ENCODE data around the gene MPP4. TPM values are rescaled to one million over a fixed set of nuclear protein-coding genes. Genes with fewer than 3 reads are reported as not detected.

MPP4 gene
- total RNA-seq, 3 donors from 2014 or later, result 0.25 TPM; not detected in 2

DNA sequence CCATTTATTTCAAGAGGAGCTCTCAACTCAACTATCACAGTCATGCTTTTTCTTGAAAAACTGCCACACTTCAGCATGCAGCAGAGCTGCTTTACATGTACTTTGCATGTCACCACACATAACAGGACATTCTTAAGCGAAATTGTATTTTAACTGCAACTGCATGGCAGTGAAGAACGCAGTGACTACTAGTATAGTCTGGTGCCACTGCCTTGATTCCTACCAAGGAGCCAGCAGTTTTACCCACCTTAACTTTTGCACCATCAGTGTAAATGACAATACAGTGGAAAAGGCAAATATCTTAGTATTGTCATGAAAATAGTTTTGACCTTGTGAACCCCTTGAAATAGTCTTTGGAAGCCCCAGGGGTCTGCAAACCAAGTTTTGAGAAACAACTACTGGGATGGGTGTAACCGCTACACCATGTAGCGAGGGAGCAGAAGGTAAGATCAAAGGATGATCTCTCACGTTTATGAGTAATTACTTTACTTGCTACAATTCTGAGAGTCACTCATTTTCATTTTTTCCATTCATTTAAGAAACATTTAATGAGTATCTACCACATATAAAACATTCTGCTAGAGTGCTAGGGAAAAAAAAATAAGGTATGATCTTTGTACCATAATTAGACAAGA lies 32.3 kb upstream of the MPP4 start:
- intact Hi-C loops (cut with DNase I, micrococcal nuclease), result no loop called here
- Histone ChIP-seq H3K9me3 (no peaks in the 10 kb centered on the region), H3K4me1 (ENCODE audit: low read depth) (no peaks in the 10 kb centered on the region), H3K4me3 (no peak overlapping the region), H3K36me3 (ENCODE audit: low read depth) (peaks cover 5% of the 10 kb centered on the region)
- DNase-seq (no peak), ATAC-seq (no peak)
- TF ChIP-seq, protein P1, sequence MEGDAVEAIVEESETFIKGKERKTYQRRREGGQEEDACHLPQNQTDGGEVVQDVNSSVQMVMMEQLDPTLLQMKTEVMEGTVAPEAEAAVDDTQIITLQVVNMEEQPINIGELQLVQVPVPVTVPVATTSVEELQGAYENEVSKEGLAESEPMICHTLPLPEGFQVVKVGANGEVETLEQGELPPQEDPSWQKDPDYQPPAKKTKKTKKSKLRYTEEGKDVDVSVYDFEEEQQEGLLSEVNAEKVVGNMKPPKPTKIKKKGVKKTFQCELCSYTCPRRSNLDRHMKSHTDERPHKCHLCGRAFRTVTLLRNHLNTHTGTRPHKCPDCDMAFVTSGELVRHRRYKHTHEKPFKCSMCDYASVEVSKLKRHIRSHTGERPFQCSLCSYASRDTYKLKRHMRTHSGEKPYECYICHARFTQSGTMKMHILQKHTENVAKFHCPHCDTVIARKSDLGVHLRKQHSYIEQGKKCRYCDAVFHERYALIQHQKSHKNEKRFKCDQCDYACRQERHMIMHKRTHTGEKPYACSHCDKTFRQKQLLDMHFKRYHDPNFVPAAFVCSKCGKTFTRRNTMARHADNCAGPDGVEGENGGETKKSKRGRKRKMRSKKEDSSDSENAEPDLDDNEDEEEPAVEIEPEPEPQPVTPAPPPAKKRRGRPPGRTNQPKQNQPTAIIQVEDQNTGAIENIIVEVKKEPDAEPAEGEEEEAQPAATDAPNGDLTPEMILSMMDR (IDR thresholded peaks at IDR 0.05), result no peak

DNA sequence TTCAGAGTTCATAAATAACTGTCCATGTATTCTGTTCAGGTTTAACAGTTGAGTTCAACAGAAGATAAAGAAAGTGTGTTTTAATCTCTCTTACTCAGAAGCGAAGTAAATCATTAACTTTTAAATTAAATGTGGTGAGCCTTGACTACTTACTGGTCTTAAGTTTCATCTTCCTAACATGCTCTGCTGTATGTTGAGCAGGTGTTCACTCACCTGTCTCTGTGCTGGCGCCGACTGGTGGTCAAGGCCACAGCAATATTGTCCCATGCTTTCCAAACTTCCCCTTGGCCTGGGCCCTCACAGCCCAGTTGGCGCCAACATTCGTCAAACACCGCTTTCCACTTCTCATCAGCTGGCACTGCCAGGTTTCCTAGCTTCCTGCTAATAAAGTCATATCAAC lies 17.0 kb upstream of the MPP4 start:
- ATAC-seq (peak; percentile 98), DNase-seq (peak; percentile 71 to 79 (median 78))
- H3K9me3 ChIP-seq, result peaks cover 3% of the 10 kb centered on the region
- H3K4me1 ChIP-seq (ENCODE audit: low read depth), result no peaks in the 10 kb centered on the region
- no peaks in the 10 kb centered on the region for H3K36me3 ChIP-seq (ENCODE audit: low read depth)
- H3K4me3 ChIP-seq, result no peak overlapping the region
- TF ChIP-seq, protein P1 (IDR thresholded peaks at IDR 0.05), result no peak
- intact Hi-C loops (cut with DNase I, micrococcal nuclease), result no loop called here

DNA sequence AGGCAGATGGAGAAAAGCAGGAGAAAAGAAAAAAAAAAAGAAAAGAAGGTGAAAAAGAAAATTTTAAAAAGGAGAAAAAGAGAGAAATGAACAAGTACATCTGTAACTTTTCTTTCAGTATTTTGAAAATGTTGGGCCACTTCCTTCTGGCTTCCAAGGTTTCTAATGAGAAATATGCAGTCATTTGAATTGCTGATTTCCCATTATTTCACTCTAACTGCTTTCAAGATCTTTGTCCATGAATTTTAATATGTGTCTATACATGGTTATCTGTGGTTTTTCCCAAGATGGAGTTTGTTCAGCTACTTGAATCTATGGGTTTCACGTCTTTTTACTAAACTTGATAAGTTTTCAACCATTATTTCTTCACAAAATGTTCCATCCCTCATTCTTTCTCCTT lies 14.3 kb upstream of the MPP4 start:
- TF ChIP-seq, protein P1 (IDR thresholded peaks at IDR 0.05), result no peak
- intact Hi-C loops (cut with DNase I, micrococcal nuclease), result no loop called here
- no peaks in the 10 kb centered on the region for H3K4me1 ChIP-seq (ENCODE audit: low read depth)
- H3K36me3 ChIP-seq (ENCODE audit: low read depth), result no peaks in the 10 kb centered on the region
- DNase-seq, result no peak
- no peak for ATAC-seq
- H3K4me3 ChIP-seq, result no peak overlapping the region
- no peaks in the 10 kb centered on the region for H3K9me3 ChIP-seq

DNA sequence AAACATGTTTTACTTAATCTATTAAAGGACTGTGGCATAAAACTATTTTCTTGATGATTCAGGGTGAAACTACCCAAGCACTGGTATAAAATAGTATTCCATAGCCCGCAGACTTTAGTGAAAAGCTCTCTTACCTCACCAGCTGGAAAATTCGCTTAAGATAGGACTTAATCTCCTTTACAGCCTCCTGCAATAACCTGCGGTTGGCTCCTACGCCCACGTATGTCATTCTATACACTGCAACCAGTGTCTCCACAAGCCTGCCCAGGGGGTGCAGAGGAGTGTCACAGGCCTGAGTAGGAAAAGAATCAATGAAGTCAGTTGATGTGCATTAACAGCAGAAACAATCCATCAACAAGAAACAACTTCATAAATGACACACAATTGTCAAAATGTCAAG lies 11.3 kb upstream of the MPP4 start:
- DNase-seq (no peak), ATAC-seq (no peak)
- intact Hi-C loops (cut with DNase I, micrococcal nuclease), result no loop called here
- no peaks in the 10 kb centered on the region for H3K9me3 ChIP-seq
- H3K36me3 ChIP-seq (ENCODE audit: low read depth), result no peaks in the 10 kb centered on the region
- TF ChIP-seq, protein P1 (IDR thresholded peaks at IDR 0.05), result no peak
- H3K4me1 ChIP-seq (ENCODE audit: low read depth), result no peaks in the 10 kb centered on the region
- no peak overlapping the region for H3K4me3 ChIP-seq

DNA sequence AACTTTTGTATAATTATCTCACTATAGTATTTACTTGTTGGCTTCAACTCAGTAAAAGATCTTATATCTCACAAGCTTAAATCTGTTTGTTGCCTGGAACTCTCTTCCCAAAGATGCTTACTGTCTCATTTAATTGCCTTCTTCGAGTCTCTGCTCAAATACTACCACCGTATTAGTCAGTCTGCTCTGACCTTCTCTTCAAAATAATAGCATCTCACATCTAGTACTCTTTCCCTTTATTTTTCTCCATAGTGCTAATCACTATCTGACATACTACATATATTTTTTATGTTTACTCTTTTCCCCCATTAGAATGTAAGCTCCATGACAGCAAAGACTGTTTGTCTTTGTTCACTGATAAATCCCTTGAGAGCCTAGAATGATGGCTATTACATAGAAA lies 10.6 kb upstream of the MPP4 start:
- intact Hi-C loops (cut with DNase I, micrococcal nuclease), result no loop called here
- no peaks in the 10 kb centered on the region for H3K9me3 ChIP-seq
- H3K36me3 ChIP-seq (ENCODE audit: low read depth), result peaks cover 4% of the 10 kb centered on the region
- H3K4me3 ChIP-seq, result no peak overlapping the region
- H3K4me1 ChIP-seq (ENCODE audit: low read depth), result no peaks in the 10 kb centered on the region
- DNase-seq, result no peak
- TF ChIP-seq, protein P1 (IDR thresholded peaks at IDR 0.05), result no peak
- no peak for ATAC-seq

DNA sequence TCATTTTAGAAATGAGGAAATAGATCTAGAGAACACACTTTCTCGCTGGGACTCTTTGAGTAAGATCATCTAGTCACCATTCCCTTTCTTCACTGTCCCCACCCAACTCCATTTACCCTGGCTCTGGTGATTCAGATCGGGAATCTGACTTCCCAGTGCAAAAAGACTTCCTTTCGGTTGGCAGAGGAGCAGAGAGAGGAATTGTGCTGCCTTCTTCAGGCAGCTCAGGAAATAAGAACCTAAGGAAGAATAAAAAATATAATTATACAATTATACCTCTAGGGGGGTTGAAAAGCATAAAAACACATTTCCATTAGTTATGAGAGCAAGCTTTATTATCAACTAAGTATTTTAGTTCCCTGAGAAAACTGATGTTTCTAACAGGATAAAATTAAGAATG lies 9.3 kb upstream of the MPP4 start:
- DNase-seq (no peak), ATAC-seq (no peak)
- no peaks in the 10 kb centered on the region for H3K4me1 ChIP-seq (ENCODE audit: low read depth)
- H3K9me3 ChIP-seq, result no peaks in the 10 kb centered on the region
- intact Hi-C loops (cut with DNase I, micrococcal nuclease), result no loop called here
- peaks cover 4% of the 10 kb centered on the region for H3K36me3 ChIP-seq (ENCODE audit: low read depth)
- TF ChIP-seq, protein P1 (IDR thresholded peaks at IDR 0.05), result no peak
- no peak overlapping the region for H3K4me3 ChIP-seq
